Neural progenitor cell (in vitro differentiated cells): ENCODE results near the gene SLC5A3.

Experiments
- EZH2 ChIP-seq: fragments of 200-600 bp; sonication (generic); IDR thresholded peaks from 2 replicates; pipeline ENCODE4 v1.6.1; 2017; ENCODE audit warnings: antibody characterized with exemption, mild to moderate bottlenecking, moderate library complexity
- EZH2phosphoT487 ChIP-seq: fragments of 200-600 bp; sonication (generic); IDR thresholded peaks from 2 replicates; pipeline ENCODE4 v1.6.1; 2017; ENCODE audit warnings: antibody characterized with exemption
- TF ChIP-seq, protein P1 (sequence below): fragments of 200-600 bp; sonication (generic); IDR thresholded peaks from 2 replicates; pipeline ENCODE4 v1.5.1; 2017; ENCODE audit warnings: antibody characterized with exemption, mild to moderate bottlenecking

GRCh38 chr21:34088752-34089151 is 15.4 kb downstream of the SLC5A3 start:
- TF ChIP-seq, protein P1, sequence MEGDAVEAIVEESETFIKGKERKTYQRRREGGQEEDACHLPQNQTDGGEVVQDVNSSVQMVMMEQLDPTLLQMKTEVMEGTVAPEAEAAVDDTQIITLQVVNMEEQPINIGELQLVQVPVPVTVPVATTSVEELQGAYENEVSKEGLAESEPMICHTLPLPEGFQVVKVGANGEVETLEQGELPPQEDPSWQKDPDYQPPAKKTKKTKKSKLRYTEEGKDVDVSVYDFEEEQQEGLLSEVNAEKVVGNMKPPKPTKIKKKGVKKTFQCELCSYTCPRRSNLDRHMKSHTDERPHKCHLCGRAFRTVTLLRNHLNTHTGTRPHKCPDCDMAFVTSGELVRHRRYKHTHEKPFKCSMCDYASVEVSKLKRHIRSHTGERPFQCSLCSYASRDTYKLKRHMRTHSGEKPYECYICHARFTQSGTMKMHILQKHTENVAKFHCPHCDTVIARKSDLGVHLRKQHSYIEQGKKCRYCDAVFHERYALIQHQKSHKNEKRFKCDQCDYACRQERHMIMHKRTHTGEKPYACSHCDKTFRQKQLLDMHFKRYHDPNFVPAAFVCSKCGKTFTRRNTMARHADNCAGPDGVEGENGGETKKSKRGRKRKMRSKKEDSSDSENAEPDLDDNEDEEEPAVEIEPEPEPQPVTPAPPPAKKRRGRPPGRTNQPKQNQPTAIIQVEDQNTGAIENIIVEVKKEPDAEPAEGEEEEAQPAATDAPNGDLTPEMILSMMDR = no peak
- TF ChIP-seq EZH2phosphoT487 (no peak), EZH2 (no peak)
